B cell (primary cell): ENCODE results near the gene TMEM131L. TPM values are rescaled to one million over a fixed set of nuclear protein-coding genes. Genes with fewer than 3 reads are reported as not detected.

Experiments
- ATAC-seq: fragments of 200-7000 bp; cut with Tn5 transposase; one replicate; pipeline ENCODE4 v1.10.0; 2021; ENCODE audit warnings: low read depth, mild to moderate bottlenecking, moderate number of reproducible peaks, moderate library complexity
- CTCF ChIA-PET: fragments of 350-600 bp; sonication (Branson Sonifier 250); formaldehyde crosslinking; loops from one replicate; lab custom pipeline; 2021; ENCODE audit warnings: antibody characterized with exemption, inconsistent platforms; lab: Charles Lee
- POLR2A ChIA-PET: fragments of 350-600 bp; sonication (Branson Sonifier 250); formaldehyde crosslinking; loops from one replicate; lab custom pipeline; 2021; ENCODE audit warnings: antibody characterized with exemption; lab: Charles Lee
- DNase-seq: peaks from one replicate; pipeline ENCODE4 v3.0.0; 2013
- H2AFZ ChIP-seq: 2 replicates; pipeline ENCODE4 v1.6.1; 2012; ENCODE audit warnings: mild to moderate bottlenecking, low read depth, low read length; ENCODE audit not compliant: insufficient read depth, poor library complexity, severe bottlenecking
- H3K27ac ChIP-seq, 2 donors: 1 replicate in 1 of 2; 2 replicates in 1 of 2; pipeline ENCODE4 v1.5.1; 2012 to 2013; ENCODE audit warnings: low read length in 2 of 2, mild to moderate bottlenecking in 2 of 2, moderate library complexity in 1 of 2
- H3K27me3 ChIP-seq, 4 experiments: fragments of 200-600 bp in 1 of 4; sonication (generic) in 1 of 4; replicated peaks in 1 of 4; 1 replicate in 2 of 4; 2 replicates in 2 of 4; pipeline versions ENCODE4 v1.6.1 to v1.7.0; 2013 to 2016; ENCODE audit warnings: low read length in 3 of 4, mild to moderate bottlenecking in 2 of 4, mixed read lengths in 1 of 4, moderate library complexity in 1 of 4; ENCODE audit not compliant: insufficient read depth in 4 of 4, control insufficient read depth in 3 of 4; ENCODE audit errors: control extremely low read depth in 1 of 4
- H3K36me3 ChIP-seq, 2 experiments: replicated peaks in 1 of 2; 1 replicate in 1 of 2; 2 replicates in 1 of 2; pipeline versions ENCODE4 v1.6.1 to v1.7.1; 2013; ENCODE audit warnings: low read length in 1 of 2; ENCODE audit not compliant: insufficient read depth in 2 of 2, control insufficient read depth in 1 of 2; ENCODE audit errors: control extremely low read depth in 1 of 2, extremely low read depth in 1 of 2
- H3K4me1 ChIP-seq, 2 donors: fragments of 200-600 bp in 1 of 2; sonication (generic) in 1 of 2; 1 replicate in 1 of 2; 2 replicates in 1 of 2; pipeline versions ENCODE4 v1.5.1 to v1.6.1; 2013 to 2017; ENCODE audit warnings: low read length in 2 of 2; ENCODE audit not compliant: control insufficient read depth in 2 of 2, insufficient read depth in 2 of 2
- H3K4me2 ChIP-seq: replicated peaks from 2 replicates; pipeline ENCODE3; 2012; ENCODE audit warnings: mild to moderate bottlenecking, low read depth, low read length; ENCODE audit not compliant: poor library complexity, severe bottlenecking
- H3K4me3 ChIP-seq, 5 experiments: fragments of 200-600 bp in 1 of 5; sonication (generic) in 1 of 5; 1 replicate in 3 of 5; 2 replicates in 2 of 5; pipeline versions ENCODE4 v1.5.1 to v1.7.0; 2011 to 2016; ENCODE audit warnings: low read length in 4 of 5, mild to moderate bottlenecking in 4 of 5, low read depth in 2 of 5, control low read depth in 1 of 5, moderate library complexity in 1 of 5; ENCODE audit not compliant: insufficient read depth in 1 of 5; ENCODE audit errors: control extremely low read depth in 1 of 5, extremely low read depth in 1 of 5
- H3K79me2 ChIP-seq: fragments of 200-600 bp; sonication (generic); one replicate; pipeline ENCODE4 v1.6.0; 2016; ENCODE audit warnings: low read length; ENCODE audit not compliant: control insufficient read depth, insufficient read depth
- H3K9ac ChIP-seq: fragments of 200-600 bp; sonication (generic); 2 replicates; pipeline ENCODE4 v1.6.1; 2017; ENCODE audit warnings: mild to moderate bottlenecking, low read length, moderate library complexity
- H3K9me3 ChIP-seq, 3 donors: one replicate each; pipeline versions ENCODE4 v1.6.1 to v1.7.1; 2013; ENCODE audit warnings: low read length in 2 of 3; ENCODE audit not compliant: control insufficient read depth in 2 of 3, insufficient read depth in 1 of 3; ENCODE audit errors: control extremely low read depth in 1 of 3
- H4K20me1 ChIP-seq: 2 replicates; pipeline ENCODE4 v1.6.0; 2012; ENCODE audit warnings: mild to moderate bottlenecking, low read length; ENCODE audit not compliant: insufficient read depth, control insufficient read depth, poor library complexity, severe bottlenecking
- H3K27ac Mint-ChIP-seq: one replicate; pipeline ENCODE4 v1.8.0; 2021; ENCODE audit warnings: mixed read lengths
- H3K27me3 Mint-ChIP-seq: one replicate; pipeline ENCODE4 v1.8.0; 2021; ENCODE audit warnings: mixed read lengths
- H3K4me1 Mint-ChIP-seq: one replicate; pipeline ENCODE4 v1.8.0; 2021; ENCODE audit warnings: mixed read lengths
- H3K4me3 Mint-ChIP-seq: one replicate; pipeline ENCODE4 v1.8.0; 2021; ENCODE audit warnings: mixed read lengths
- H3K9me3 Mint-ChIP-seq: one replicate; pipeline ENCODE4 v1.8.0; 2022; ENCODE audit warnings: mixed read lengths; ENCODE audit not compliant: insufficient read depth
- CTCF ChIP-seq: fragments of 200-600 bp; IDR thresholded peaks from one replicate; pipeline ENCODE4 v1.8.0; 2022; ENCODE audit warnings: antibody characterized with exemption, mild to moderate bottlenecking
- EZH2 ChIP-seq: IDR thresholded peaks from 2 replicates; pipeline ENCODE4 v1.6.1; 2012; ENCODE audit warnings: borderline replicate concordance, low read depth, mild to moderate bottlenecking, moderate library complexity, low read length; ENCODE audit not compliant: insufficient read depth, poor library complexity, severe bottlenecking
- WGBS: methylation state at CpG from one replicate; pipeline ENCODE4 v1.1.5; 2013; ENCODE audit warnings: missing lambda C conversion rate; ENCODE audit not compliant: insufficient coverage; 5-methylcytosine and 5-hydroxymethylcytosine counted together
- intact Hi-C: fragments of 100-400 bp; cut with micrococcal nuclease; formaldehyde crosslinking; loops from one replicate; pipeline ENCODE4 v1.10.0; 2022
- polyA plus RNA-seq: library from polyadenylated mRNA; depleted of rRNA; stranded (reverse); fragments of >200 nt; gene quantifications from 2 replicates; pipeline ENCODE4 v1.2.3, GENCODE V29; 2012
- total RNA-seq, 2 donors: library from RNA; stranded (reverse); fragments of 120-200 nt in 1 of 2; gene quantifications; 1 replicate in 1 of 2; 2 replicates in 1 of 2; pipeline versions ENCODE4 v1.2.3 to v1.2.4, GENCODE V29; 2013 to 2022

Gene TMEM131L
- total and polyA plus RNA-seq, 2 donors (not counting 1 experiment from before 2014, with no cell fraction given), result 56.4 to 120 TPM

- Mint-ChIP-seq H3K27ac (no peak overlapping the region), H3K4me3 (no peak overlapping the region), H3K9me3 (no peaks in the 10 kb centered on the region), H3K4me1 (peaks cover 43% of the 10 kb centered on the region), H3K27me3 (no peaks in the 10 kb centered on the region)
- intact Hi-C loops, result no loop called here
- Histone ChIP-seq H3K79me2 (peaks cover 94% of the 10 kb centered on the region), H3K36me3 (peaks cover 3 to 47% of the 10 kb centered on the region in 2 experiments), H4K20me1 (peaks cover 89% of the 10 kb centered on the region), H2AFZ (no peak overlapping the region), H3K27me3 (no peaks in the 10 kb centered on the region), H3K27ac (peak overlapping the region in 1 of 2 donors; percentile 66), H3K9me3 (no peaks in the 10 kb centered on the region), H3K4me1 (peaks cover 4 to 15% of the 10 kb centered on the region in 2 donors), H3K4me2 (no peak overlapping the region), H3K9ac (no peak overlapping the region), H3K4me3 (no peak overlapping the region)
- no peak for TF ChIP-seq EZH2
- TF ChIP-seq CTCF, result no peak
- CTCF ChIA-PET, result interaction anchor here (0.8 to 1.6 kb wide), 2 partner anchors 117 to 203 kb away, joined by 4 read pairs; no protein-coding TSS in a partner anchor
- DNase-seq (no peak), ATAC-seq (no peak)
- POLR2A ChIA-PET, result interaction anchor here (0.6 kb wide), 1 partner anchor 66 kb away, joined by 3 read pairs; no protein-coding TSS in a partner anchor
- no CpG with 5 or more reads among the region's 1 CpG for WGBS
Observed at GRCh38 chr4:153549405-153549804, 83.2 kb downstream of the TMEM131L start.

GRCh38 chr4:153553155-153553818, 87.1 kb downstream of the TMEM131L start:
- DNase-seq (no peak), ATAC-seq (no peak)
- Histone ChIP-seq H3K4me1 (peaks cover 4 to 8% of the 10 kb centered on the region in 2 donors), H4K20me1 (peaks cover 91% of the 10 kb centered on the region), H3K27ac (peak overlapping the region in 1 of 2 donors; percentile 3), H3K79me2 (peaks cover 93% of the 10 kb centered on the region), H3K36me3 (peaks cover 1 to 63% of the 10 kb centered on the region in 2 experiments), H3K4me3 (no peak overlapping the region), H3K4me2 (no peak overlapping the region), H3K27me3 (no peaks in the 10 kb centered on the region), H3K9me3 (no peaks in the 10 kb centered on the region), H3K9ac (no peak overlapping the region), H2AFZ (no peak overlapping the region)
- no peak for TF ChIP-seq EZH2
- no peak for TF ChIP-seq CTCF
- H3K4me3 Mint-ChIP-seq, result no peak overlapping the region
- H3K27ac Mint-ChIP-seq, result peak overlapping the region; percentile 76
- intact Hi-C loops, result no loop called here
- no peaks in the 10 kb centered on the region for H3K27me3 Mint-ChIP-seq
- CTCF ChIA-PET, result interaction anchor here (0.6 to 1.1 kb wide), 2 partner anchors 14 to 18 kb away, joined by 3 to 4 read pairs; no protein-coding TSS in a partner anchor
- H3K9me3 Mint-ChIP-seq, result no peaks in the 10 kb centered on the region
- POLR2A ChIA-PET, result no interaction called here
- H3K4me1 Mint-ChIP-seq, result peaks cover 26% of the 10 kb centered on the region
- no CpG with 5 or more reads among the region's 6 CpGs for WGBS
